Measurements from ENCODE around the gene LRRFIP1. TPM values are rescaled to one million over a fixed set of nuclear protein-coding genes. Genes with fewer than 3 reads are reported as not detected.
A peak's percentile ranks its signal among the peaks of the same experiment; 100 is the strongest.

LRRFIP1 gene
- total and polyA plus RNA-seq, 2 donors (not counting 1 experiment from before 2014, with no cell fraction given): 42.0 to 139 TPM

GRCh38 chr2:237652854-237653253, 25.5 kb downstream of the LRRFIP1 start:
- Mint-ChIP-seq H3K4me3 (peak overlapping the region; percentile 18), H3K4me1 (peaks cover 32% of the 10 kb centered on the region), H3K27me3 (peaks cover 21% of the 10 kb centered on the region), H3K27ac (peak overlapping the region; percentile 50), H3K9me3 (ENCODE audit: insufficient read depth) (peaks cover 7% of the 10 kb centered on the region)
- DNase-seq (peak; percentile 47), ATAC-seq (ENCODE audit: low read depth) (no peak)
- Histone ChIP-seq H3K4me1 (ENCODE audit: control insufficient read depth in 2 of 2, insufficient read depth in 2 of 2, low read length in 2 of 2) (peaks cover 7 to 16% of the 10 kb centered on the region in 2 donors), H4K20me1 (ENCODE audit: control insufficient read depth, insufficient read depth, low read length, poor library complexity, severe bottlenecking) (no peaks in the 10 kb centered on the region), H2AFZ (ENCODE audit: insufficient read depth, low read depth, low read length, poor library complexity, severe bottlenecking) (no peak overlapping the region), H3K27ac (ENCODE audit: low read length in 2 of 2) (no peak overlapping the region), H3K79me2 (ENCODE audit: control insufficient read depth, insufficient read depth, low read length) (no peaks in the 10 kb centered on the region), H3K9ac (ENCODE audit: low read length) (no peak overlapping the region), H3K4me3 (ENCODE audit: control extremely low read depth in 1 of 5, extremely low read depth in 1 of 5, insufficient read depth in 1 of 5, low read depth in 2 of 5, low read length in 4 of 5) (no peak overlapping the region), H3K27me3 (replicated peaks in 1 of 4; ENCODE audit: control extremely low read depth in 1 of 4, control insufficient read depth in 3 of 4, insufficient read depth in 4 of 4, low read length in 3 of 4) (peaks cover 0 to 4% (median 1%) of the 10 kb centered on the region in 4 experiments), H3K4me2 (replicated peaks; ENCODE audit: low read depth, low read length, poor library complexity, severe bottlenecking) (no peak overlapping the region), H3K36me3 (replicated peaks in 1 of 2; ENCODE audit: control extremely low read depth in 1 of 2, control insufficient read depth in 1 of 2, extremely low read depth in 1 of 2, insufficient read depth in 2 of 2, low read length in 1 of 2) (no peaks in the 10 kb centered on the region), H3K9me3 (ENCODE audit: control extremely low read depth in 1 of 3, control insufficient read depth in 2 of 3, insufficient read depth in 1 of 3, low read length in 2 of 3) (peaks cover 0 to 18% (median 15%) of the 10 kb centered on the region in 3 donors)
- ChIA-PET POLR2A (no interaction called here), CTCF (interaction anchor here (1.0 kb wide), 1 partner anchor 92 kb away, joined by 4 read pairs; no protein-coding TSS in a partner anchor)
- intact Hi-C loops (cut with micrococcal nuclease): no loop called here
- WGBS (ENCODE audit: insufficient coverage): no CpG with 5 or more reads among the region's 2 CpGs
- no peak for TF ChIP-seq CTCF (IDR thresholded peaks at IDR 0.05)
- no peak for TF ChIP-seq EZH2 (IDR thresholded peaks at IDR 0.05; ENCODE audit: borderline replicate concordance, insufficient read depth, low read depth, low read length, poor library complexity, severe bottlenecking)

DNA sequence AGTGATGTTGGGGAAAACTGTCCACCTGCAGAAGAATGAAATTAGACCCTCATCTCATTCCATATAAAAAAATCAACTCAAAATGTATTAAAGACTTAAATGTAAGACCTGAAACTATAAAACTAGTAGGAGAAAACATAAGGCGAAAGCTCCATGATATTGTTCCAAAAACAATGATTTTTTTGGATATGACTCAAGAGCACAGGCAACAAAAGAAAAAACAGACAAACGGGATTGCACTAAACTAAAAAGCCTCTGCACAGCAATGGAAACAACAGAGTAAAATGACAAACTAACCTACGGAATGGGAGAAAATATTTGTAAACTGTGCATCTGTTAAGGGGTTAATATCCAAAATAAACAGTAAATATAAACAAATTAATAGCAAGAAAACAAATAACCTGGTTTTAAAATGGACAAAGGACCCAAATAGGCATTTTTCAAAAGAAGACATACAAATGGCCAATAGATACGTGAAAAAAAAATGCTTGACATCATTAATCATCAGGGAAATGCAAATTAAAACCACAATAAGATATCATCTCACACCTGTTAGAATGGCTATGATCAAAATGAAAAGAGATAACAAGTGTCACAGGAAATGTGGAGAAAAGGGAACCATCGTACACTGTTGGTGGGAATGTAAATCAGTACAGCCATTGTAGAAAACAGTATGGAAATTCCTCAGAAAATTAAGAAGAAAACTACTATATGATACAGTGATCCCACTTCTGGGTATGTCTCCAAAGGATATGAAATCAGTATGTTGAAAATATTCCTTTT, 26.6 kb downstream of the LRRFIP1 start:
- Mint-ChIP-seq H3K27ac (peak overlapping the region; percentile 53), H3K4me1 (peaks cover 32% of the 10 kb centered on the region), H3K9me3 (ENCODE audit: insufficient read depth) (peaks cover 7% of the 10 kb centered on the region), H3K27me3 (peaks cover 26% of the 10 kb centered on the region), H3K4me3 (peak overlapping the region; percentile 45)
- Histone ChIP-seq H3K79me2 (ENCODE audit: control insufficient read depth, insufficient read depth, low read length) (no peaks in the 10 kb centered on the region), H3K4me3 (ENCODE audit: control extremely low read depth in 1 of 5, extremely low read depth in 1 of 5, insufficient read depth in 1 of 5, low read depth in 2 of 5, low read length in 4 of 5) (no peak overlapping the region), H4K20me1 (ENCODE audit: control insufficient read depth, insufficient read depth, low read length, poor library complexity, severe bottlenecking) (no peaks in the 10 kb centered on the region), H3K9ac (ENCODE audit: low read length) (no peak overlapping the region), H3K9me3 (ENCODE audit: control extremely low read depth in 1 of 3, control insufficient read depth in 2 of 3, insufficient read depth in 1 of 3, low read length in 2 of 3) (peaks cover 0 to 18% (median 15%) of the 10 kb centered on the region in 3 donors), H3K36me3 (replicated peaks in 1 of 2; ENCODE audit: control extremely low read depth in 1 of 2, control insufficient read depth in 1 of 2, extremely low read depth in 1 of 2, insufficient read depth in 2 of 2, low read length in 1 of 2) (no peaks in the 10 kb centered on the region), H2AFZ (ENCODE audit: insufficient read depth, low read depth, low read length, poor library complexity, severe bottlenecking) (no peak overlapping the region), H3K27ac (ENCODE audit: low read length in 2 of 2) (no peak overlapping the region), H3K27me3 (replicated peaks in 1 of 4; ENCODE audit: control extremely low read depth in 1 of 4, control insufficient read depth in 3 of 4, insufficient read depth in 4 of 4, low read length in 3 of 4) (peaks cover 0 to 4% (median 1%) of the 10 kb centered on the region in 4 experiments), H3K4me1 (ENCODE audit: control insufficient read depth in 2 of 2, insufficient read depth in 2 of 2, low read length in 2 of 2) (peaks cover 7 to 16% of the 10 kb centered on the region in 2 donors), H3K4me2 (replicated peaks; ENCODE audit: low read depth, low read length, poor library complexity, severe bottlenecking) (no peak overlapping the region)
- TF ChIP-seq EZH2 (IDR thresholded peaks at IDR 0.05; ENCODE audit: borderline replicate concordance, insufficient read depth, low read depth, low read length, poor library complexity, severe bottlenecking) (no peak), CTCF (IDR thresholded peaks at IDR 0.05) (no peak)
- no CpG with 5 or more reads among the region's 5 CpGs for WGBS (ENCODE audit: insufficient coverage)
- DNase-seq (no peak), ATAC-seq (ENCODE audit: low read depth) (peak; percentile 21)
- intact Hi-C loops (cut with micrococcal nuclease): no loop called here
- ChIA-PET POLR2A (no interaction called here), CTCF (no interaction called here)
